C4-2B (cell line): ENCODE data around the gene PACS2.
"Not testable (repeated sequence)": the region's sequence is repeated elsewhere in the genome, so short reads cannot be mapped to it uniquely, and the experiment has no call there.

ENCODE experiments used
- H3K27ac ChIP-seq: fragments of 450-650 bp; 2 replicates; pipeline ENCODE4 v1.5.1; 2017
- ZFX ChIP-seq: fragments of 450-650 bp; IDR thresholded peaks from 2 replicates; pipeline ENCODE4 v1.6.1; 2017
- TF ChIP-seq, protein P1 (sequence below): fragments of 450-650 bp; conservative IDR thresholded peaks from 2 replicates; pipeline ENCODE4 v1.5.1; 2017; ENCODE audit warnings: mild to moderate bottlenecking

The PACS2 gene

DNA sequence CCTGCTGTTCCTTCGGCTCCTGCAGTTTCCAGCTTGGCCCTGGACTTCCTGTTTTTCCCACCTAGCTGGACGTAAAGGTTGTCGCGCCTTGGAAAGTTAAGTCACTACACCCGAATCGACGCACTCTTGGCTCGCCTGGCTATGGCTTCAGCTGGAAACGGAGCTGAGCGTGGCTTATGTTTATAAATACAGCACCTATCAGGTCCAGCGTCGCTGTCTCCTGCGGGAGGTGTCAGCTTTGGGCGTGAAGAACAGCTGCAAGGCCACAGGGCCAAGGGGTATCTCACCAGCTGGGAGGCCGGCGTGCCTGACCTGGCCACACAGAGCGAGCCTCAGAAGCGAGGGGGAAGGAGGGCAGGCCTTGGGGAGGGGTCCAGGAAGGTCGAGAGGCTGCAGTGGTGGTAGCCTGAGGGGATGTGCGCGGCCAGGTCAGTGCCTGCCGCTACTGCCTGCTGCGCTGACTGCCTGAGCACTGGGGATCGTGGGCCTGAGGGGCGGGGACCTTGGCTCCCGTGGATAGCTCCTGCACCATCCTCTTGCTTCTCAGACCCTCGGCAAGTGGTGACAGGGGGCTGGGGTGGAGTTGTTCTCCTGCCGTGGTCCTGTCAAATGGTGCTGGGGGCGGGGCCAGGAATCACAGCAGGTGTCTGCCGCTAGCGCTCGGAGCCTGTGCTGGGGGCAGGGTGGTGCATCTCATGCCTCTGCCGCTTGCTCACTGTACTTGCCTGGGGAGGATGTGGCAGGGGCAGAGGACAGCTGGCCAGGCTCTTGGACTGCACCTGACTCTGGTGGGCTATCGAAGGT is 12.5 kb downstream of the PACS2 start:
- TF ChIP-seq, protein P1, sequence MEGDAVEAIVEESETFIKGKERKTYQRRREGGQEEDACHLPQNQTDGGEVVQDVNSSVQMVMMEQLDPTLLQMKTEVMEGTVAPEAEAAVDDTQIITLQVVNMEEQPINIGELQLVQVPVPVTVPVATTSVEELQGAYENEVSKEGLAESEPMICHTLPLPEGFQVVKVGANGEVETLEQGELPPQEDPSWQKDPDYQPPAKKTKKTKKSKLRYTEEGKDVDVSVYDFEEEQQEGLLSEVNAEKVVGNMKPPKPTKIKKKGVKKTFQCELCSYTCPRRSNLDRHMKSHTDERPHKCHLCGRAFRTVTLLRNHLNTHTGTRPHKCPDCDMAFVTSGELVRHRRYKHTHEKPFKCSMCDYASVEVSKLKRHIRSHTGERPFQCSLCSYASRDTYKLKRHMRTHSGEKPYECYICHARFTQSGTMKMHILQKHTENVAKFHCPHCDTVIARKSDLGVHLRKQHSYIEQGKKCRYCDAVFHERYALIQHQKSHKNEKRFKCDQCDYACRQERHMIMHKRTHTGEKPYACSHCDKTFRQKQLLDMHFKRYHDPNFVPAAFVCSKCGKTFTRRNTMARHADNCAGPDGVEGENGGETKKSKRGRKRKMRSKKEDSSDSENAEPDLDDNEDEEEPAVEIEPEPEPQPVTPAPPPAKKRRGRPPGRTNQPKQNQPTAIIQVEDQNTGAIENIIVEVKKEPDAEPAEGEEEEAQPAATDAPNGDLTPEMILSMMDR = no peak
- TF ChIP-seq ZFX = no peak
- H3K27ac ChIP-seq = no peak overlapping the region

DNA sequence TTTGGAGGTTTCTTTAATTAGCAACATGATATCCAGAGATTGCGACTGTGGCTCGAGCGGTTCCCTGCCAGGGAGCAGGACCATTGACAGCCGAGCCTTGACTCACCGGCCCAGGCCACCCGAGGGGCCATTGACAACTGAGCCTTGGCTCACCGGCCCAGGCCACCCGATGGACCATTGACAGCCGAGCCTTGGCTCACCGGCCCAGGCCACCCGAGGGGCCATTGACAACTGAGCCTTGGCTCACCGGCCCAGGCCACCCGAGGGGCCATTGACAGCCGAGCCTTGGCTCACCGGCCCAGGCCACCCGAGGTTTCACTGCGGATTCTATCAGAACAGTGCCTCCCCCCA is 13.1 kb downstream of the PACS2 start:
- not testable (repeated sequence) for H3K27ac ChIP-seq

DNA sequence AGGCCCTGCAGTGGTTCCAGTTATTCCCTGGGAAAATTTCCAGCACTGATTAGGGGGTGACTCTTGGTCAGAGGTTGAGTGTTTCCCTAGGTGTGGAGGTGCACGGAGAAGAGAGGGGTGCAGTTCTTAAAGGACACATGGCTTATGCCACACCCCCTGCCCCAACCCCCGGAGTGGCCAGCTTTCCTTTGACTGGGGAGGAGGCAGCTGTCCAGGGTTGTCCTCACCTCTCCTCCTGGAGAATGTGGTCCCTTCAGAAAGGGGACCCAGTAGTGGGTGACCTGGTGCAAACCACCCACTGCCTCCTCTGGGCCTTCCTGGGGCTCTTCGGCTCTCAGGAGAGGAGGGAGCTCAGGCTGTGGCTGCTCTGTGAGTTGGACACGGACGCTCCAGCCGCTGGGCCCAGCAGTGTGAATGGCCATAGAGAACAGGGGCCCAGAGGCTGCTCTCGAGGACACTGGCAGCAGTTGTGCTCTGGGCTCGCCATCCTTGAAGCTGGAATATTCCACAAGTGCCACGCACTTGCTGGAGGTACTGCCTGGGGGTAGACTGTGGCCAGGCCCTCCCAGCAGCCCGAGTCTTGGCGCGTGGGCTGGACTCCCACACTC is 13.6 kb downstream of the PACS2 start:
- no peak overlapping the region for H3K27ac ChIP-seq
- TF ChIP-seq, protein P1 = no peak

DNA sequence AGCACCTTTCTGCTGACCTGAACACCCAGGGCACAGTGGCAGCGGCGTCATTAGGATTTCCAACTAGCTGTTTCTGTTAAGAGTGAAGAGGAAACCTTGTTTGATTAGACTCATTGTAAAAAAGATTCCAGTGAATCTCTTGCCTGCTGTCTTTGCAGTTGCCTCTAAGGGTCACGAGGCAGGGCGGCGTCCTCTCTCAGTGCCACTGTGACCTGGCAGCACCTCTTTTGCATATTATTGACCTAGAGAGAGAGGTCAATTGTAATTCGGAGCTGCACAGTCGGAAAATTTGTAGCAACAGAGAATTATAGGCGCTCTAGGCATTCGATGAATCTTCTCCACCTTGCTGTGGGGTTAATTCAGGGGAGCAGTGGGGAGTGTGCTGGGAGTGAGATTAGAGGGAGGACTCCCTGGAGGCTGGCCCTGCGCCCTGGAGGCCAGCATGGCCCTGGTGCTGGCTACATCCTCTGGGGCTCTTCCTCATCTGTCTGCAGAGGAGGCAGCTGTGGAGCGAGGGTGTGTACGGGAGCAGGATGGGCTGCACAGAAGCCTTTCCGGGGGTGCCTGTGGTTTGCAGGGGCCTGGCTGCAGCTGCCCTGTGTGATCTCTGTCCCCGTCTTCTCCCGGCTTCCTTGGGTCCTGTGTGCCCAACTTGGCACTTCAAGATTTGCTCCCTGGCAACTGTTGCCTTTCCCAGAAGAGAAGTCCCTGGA is 14.3 kb downstream of the PACS2 start:
- TF ChIP-seq ZFX = no peak
- TF ChIP-seq, protein P1 = no peak

DNA sequence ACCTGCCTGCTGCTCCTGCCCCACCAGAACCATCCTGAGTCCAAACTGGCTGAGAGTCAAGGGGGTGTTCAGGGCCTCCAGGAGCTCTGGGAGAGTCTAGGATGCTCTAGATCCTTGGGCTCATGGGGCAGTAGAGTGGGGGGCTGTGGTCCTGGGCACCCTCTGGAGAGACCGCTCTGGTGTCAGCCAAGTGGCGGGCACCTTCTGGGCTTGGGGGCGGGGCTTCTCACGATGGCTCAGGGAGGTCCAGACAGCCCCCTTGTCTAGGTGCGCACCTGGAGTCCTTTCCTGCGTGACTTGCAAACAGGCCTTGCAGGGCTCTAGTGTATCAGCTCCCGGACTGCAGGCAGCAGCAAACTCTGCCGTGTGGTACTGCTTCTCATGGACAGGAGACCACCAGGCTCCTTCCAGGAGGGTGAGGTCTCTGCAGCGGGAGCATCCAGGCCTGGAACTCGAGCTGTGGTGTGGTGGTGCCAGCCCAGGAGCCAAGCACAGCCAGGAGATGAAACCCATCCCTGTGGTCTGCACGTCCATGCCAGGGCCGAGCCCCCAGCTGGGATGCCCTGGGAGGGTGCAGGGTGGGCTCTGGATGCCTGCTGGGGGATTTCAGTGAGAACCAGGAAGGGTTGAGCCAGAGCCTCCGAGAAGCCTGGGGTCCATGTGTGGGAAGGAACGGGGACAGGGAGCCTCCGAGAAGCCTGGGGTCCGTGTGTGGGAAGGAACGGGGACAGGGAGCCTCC is 15.0 kb downstream of the PACS2 start:
- no peak overlapping the region for H3K27ac ChIP-seq
- TF ChIP-seq, protein P1 = no peak

More for the DNA sequence above, 14.3 kb downstream of the PACS2 start:
- no peak overlapping the region for H3K27ac ChIP-seq

DNA sequence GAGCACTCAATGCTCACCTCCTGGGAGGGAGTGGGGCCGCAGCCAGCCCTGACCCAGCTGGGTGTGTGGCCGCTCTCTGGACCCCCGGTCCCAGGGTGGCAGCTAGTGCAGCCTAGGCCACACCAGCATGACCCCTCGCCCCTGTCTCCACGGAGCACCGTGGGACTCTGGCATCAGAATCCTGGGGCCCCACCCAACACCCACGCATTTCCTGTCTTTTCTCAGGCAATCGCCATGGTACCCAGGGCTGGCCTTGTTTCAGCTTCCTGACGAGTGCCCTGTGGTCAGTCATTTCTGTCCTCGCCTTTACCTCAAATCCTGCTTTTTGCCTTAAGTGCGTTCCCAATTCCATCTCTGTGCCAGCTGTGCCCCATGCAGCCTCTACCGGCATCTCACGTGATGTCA is 15.9 kb downstream of the PACS2 start:
- TF ChIP-seq, protein P1 = no peak
- no peak for TF ChIP-seq ZFX
- no peak overlapping the region for H3K27ac ChIP-seq

DNA sequence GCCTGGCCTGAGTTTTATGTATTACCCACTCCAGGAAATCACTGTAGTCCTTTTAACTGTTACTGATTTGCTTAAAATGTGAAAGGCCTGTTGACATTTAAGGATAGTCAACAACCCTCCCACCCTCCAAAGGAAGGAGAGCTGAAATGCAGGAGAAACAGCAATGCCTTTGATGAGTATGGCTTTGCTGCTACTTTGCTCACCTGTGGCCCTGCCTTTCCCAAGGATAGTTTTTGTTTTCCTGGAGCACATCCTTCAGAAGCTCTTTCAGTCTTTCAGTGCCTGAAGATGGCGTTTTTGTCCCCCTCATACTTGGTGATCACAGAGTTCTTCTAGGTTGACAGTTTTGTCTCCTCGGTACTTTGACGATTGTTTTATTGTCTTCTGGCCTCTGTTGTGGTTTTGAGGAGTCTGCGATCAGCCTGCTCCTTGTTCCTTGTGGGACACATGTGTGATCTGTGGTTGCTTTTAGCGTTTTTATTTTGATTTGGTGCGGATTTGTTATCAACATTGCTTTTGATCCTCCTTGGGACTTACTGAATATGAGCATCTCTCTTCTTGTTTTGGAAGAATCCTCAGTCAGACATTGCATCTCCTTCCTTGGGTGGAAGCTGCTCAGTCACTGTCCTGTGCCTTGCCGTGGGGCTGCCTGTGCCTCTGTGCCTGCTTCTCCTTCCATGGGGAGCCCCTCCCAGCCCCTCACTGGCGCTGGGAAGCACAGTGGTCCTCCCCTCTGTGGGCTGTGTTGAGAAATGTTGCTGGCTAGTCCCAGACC is 17.2 kb downstream of the PACS2 start:
- H3K27ac ChIP-seq = no peak overlapping the region
- TF ChIP-seq, protein P1 = no peak
- TF ChIP-seq ZFX = no peak
